SH-SY5Y (cell line): ENCODE results near the gene SLAMF8.

Experiments
- GATA2 ChIP-seq: IDR thresholded peaks from 2 replicates; pipeline ENCODE4 v1.6.1; 2011; ENCODE audit warnings: mild to moderate bottlenecking, low read depth, low read length
- GATA3 ChIP-seq: IDR thresholded peaks from 2 replicates; pipeline ENCODE4 v1.6.1; 2011; ENCODE audit warnings: low read depth, mild to moderate bottlenecking, low read length, moderate library complexity

DNA sequence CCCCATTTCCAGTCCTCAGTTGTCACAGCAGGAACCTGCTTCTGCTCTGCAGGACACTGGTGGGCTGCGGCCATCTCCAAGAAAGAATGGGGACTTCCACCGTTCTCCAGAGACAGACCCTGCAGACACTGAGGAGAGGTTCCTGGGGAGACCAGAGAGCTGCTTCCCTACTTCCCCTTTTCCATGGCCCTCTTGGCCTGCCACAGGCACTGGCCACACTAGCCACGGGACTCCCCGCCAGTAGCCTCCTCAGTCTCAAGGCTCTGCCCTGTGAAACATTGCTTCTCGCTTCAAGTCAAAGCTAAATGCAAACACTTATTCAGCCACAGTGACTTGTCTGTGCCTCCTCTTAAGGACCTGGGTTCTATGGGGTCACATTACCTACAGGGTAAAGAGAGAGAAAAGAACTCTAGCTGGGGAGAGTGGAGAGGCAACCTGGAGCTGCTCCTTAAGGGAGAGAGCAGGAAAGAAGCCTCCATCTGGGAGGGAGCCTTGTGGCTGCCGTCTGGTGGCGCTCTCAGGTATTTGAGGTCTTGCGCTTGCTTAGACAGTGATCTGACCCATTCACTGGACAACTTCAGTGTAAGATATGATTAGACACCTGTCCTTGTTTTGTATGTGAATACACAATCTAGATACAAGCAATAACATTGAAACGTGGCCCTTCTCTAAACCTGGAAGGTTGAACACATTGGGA is 5.4 kb upstream of the SLAMF8 start:
- TF ChIP-seq GATA3: no peak
- no peak for TF ChIP-seq GATA2
